Neural progenitor cell (in vitro differentiated cells): Measurements from ENCODE around the gene CD164L2. TPM values are rescaled to one million over a fixed set of nuclear protein-coding genes. Genes with fewer than 3 reads are reported as not detected.
A peak's percentile ranks its signal among the peaks of the same experiment; 100 is the strongest.

Experiments used
- DNase-seq: peaks from one replicate; pipeline ENCODE4 v3.0.0-alpha.2; 2016; ENCODE audit warnings: low spot score
- H2AFZ ChIP-seq: fragments of 200-600 bp; sonication (generic); replicated peaks from 2 replicates; pipeline ENCODE4 v1.6.1; 2016; ENCODE audit warnings: antibody characterized with exemption
- H3F3A ChIP-seq: fragments of 200-600 bp; sonication (generic); 2 replicates; pipeline ENCODE4 v1.6.1; 2016; ENCODE audit warnings: antibody characterized with exemption, low read depth
- H3K27ac ChIP-seq: fragments of 200-600 bp; sonication (generic); 2 replicates; pipeline ENCODE4 v1.5.1; 2016; ENCODE audit warnings: mild to moderate bottlenecking
- H3K27me3 ChIP-seq: fragments of 200-600 bp; sonication (generic); 2 replicates; pipeline ENCODE4 v1.6.1; 2016; ENCODE audit warnings: mild to moderate bottlenecking, moderate library complexity
- H3K36me3 ChIP-seq: fragments of 200-600 bp; sonication (generic); 2 replicates; pipeline ENCODE4 v1.5.1; 2016
- H3K4me1 ChIP-seq: fragments of 200-600 bp; sonication (generic); 2 replicates; pipeline ENCODE4 v1.6.1; 2016; ENCODE audit warnings: mixed run types
- H3K4me2 ChIP-seq: fragments of 200-600 bp; sonication (generic); 2 replicates; pipeline ENCODE4 v1.6.1; 2016
- H3K4me3 ChIP-seq: fragments of 200-600 bp; sonication (generic); 2 replicates; pipeline ENCODE4 v1.5.1; 2016
- H3K79me2 ChIP-seq: fragments of 200-600 bp; sonication (generic); 2 replicates; pipeline ENCODE4 v1.6.1; 2016; ENCODE audit warnings: low read depth
- H3K9ac ChIP-seq: fragments of 200-600 bp; sonication (generic); 2 replicates; pipeline ENCODE4 v1.6.1; 2016
- H3K9me3 ChIP-seq: fragments of 200-600 bp; sonication (generic); 2 replicates; pipeline ENCODE4 v1.5.1; 2016; ENCODE audit warnings: low read depth
- H4K20me1 ChIP-seq: fragments of 200-600 bp; sonication (generic); 2 replicates; pipeline ENCODE4 v1.6.1; 2016; ENCODE audit warnings: low read depth
- H3K27ac Mint-ChIP-seq: 3 replicates; pipeline ENCODE4 v1.8.0; 2021; ENCODE audit warnings: mixed read lengths
- H3K27me3 Mint-ChIP-seq: 2 replicates; pipeline ENCODE4 v1.8.0; 2022; ENCODE audit warnings: low read depth, mild to moderate bottlenecking, inconsistent platforms, moderate library complexity, mixed read lengths; ENCODE audit not compliant: insufficient read depth
- H3K36me3 Mint-ChIP-seq: 3 replicates; pipeline ENCODE4 v1.8.0; 2021; ENCODE audit warnings: mixed read lengths
- H3K4me1 Mint-ChIP-seq: 3 replicates; pipeline ENCODE4 v1.8.0; 2021; ENCODE audit warnings: mixed read lengths
- H3K4me3 Mint-ChIP-seq: 3 replicates; pipeline ENCODE4 v1.8.0; 2021; ENCODE audit warnings: mild to moderate bottlenecking, moderate library complexity, mixed read lengths
- H3K9me3 Mint-ChIP-seq: 3 replicates; pipeline ENCODE4 v1.8.0; 2020; ENCODE audit warnings: mixed read lengths
- EZH2 ChIP-seq: fragments of 200-600 bp; sonication (generic); IDR thresholded peaks from 2 replicates; pipeline ENCODE4 v1.6.1; 2017; ENCODE audit warnings: antibody characterized with exemption, mild to moderate bottlenecking, moderate library complexity
- EZH2phosphoT487 ChIP-seq: fragments of 200-600 bp; sonication (generic); IDR thresholded peaks from 2 replicates; pipeline ENCODE4 v1.6.1; 2017; ENCODE audit warnings: antibody characterized with exemption
- total RNA-seq: library from RNA; depleted of rRNA; stranded (reverse); fragments of >200 nt; gene quantifications from 2 replicates; pipeline ENCODE4 v1.2.3, GENCODE V29; 2015; ENCODE audit warnings: low replicate concordance
- TF ChIP-seq, protein P1 (sequence below): fragments of 200-600 bp; sonication (generic); IDR thresholded peaks from 2 replicates; pipeline ENCODE4 v1.5.1; 2017; ENCODE audit warnings: antibody characterized with exemption, mild to moderate bottlenecking

CD164L2 gene
- total RNA-seq, 1 donor from 2014 or later, result 1.6 TPM

DNA sequence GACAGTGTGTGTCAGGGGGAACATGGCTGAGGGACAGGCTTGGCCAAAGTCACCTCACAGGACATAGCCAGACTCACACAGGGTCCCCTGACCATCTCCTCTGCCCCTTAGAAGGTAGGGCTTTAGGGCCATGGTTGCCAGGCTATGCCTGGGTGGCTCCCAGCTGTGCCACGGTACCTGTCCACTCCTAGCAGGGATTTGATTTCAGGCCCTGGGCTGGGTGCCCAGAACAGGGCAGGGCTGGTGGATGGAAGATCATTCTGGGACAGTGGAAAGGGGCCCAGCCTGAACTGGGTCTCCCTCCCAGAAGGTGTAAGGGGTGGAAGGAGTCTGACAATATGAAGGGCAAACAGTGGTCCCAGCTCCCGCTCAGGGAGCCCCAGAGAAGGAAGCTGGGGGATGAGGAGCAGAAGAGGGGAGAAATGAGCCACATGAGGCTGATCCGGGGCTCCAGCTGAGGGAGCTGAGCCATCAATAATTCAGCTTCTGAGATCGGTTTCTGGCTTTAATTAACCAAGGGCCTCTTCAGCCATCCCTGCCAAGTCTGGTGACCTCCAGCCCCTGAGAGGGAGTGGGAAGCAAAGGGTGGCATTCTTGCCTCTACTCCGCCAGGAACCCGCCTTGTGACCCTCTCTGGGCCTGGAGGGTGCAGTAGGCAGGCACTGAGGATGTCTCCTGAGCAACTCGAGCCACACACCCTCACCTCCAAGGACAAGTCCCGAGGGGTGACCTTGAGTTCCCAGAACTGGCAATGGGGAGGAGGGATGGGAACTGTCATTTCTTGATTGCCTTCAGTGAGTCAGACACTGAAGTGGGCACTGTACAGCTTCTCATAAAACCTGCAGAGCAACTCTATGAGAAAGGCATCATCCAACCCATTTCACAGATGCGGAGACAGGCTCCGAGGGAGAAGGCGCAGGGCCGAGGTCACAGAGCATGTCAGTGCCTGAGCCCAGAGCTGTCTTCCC, 2.1 kb downstream of the CD164L2 start:
- H3K27me3 ChIP-seq, result peaks cover 27% of the 10 kb centered on the region
- Mint-ChIP-seq H3K4me1 (peaks cover 8% of the 10 kb centered on the region), H3K36me3 (no peaks in the 10 kb centered on the region), H3K27me3 (peaks cover 7% of the 10 kb centered on the region), H3K9me3 (no peaks in the 10 kb centered on the region), H3K4me3 (peak overlapping the region; percentile 54), H3K27ac (no peak overlapping the region)
- no peak for DNase-seq
- H2AFZ ChIP-seq, result no peak overlapping the region
- no peak overlapping the region for H3K4me2 ChIP-seq
- H3K79me2 ChIP-seq, result no peaks in the 10 kb centered on the region
- H4K20me1 ChIP-seq, result no peaks in the 10 kb centered on the region
- TF ChIP-seq EZH2, result no peak
- TF ChIP-seq, protein P1, sequence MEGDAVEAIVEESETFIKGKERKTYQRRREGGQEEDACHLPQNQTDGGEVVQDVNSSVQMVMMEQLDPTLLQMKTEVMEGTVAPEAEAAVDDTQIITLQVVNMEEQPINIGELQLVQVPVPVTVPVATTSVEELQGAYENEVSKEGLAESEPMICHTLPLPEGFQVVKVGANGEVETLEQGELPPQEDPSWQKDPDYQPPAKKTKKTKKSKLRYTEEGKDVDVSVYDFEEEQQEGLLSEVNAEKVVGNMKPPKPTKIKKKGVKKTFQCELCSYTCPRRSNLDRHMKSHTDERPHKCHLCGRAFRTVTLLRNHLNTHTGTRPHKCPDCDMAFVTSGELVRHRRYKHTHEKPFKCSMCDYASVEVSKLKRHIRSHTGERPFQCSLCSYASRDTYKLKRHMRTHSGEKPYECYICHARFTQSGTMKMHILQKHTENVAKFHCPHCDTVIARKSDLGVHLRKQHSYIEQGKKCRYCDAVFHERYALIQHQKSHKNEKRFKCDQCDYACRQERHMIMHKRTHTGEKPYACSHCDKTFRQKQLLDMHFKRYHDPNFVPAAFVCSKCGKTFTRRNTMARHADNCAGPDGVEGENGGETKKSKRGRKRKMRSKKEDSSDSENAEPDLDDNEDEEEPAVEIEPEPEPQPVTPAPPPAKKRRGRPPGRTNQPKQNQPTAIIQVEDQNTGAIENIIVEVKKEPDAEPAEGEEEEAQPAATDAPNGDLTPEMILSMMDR, result no peak
- TF ChIP-seq EZH2phosphoT487, result no peak
- no peaks in the 10 kb centered on the region for H3K4me1 ChIP-seq
- no peaks in the 10 kb centered on the region for H3F3A ChIP-seq
- no peaks in the 10 kb centered on the region for H3K36me3 ChIP-seq
- no peak overlapping the region for H3K9ac ChIP-seq
- no peaks in the 10 kb centered on the region for H3K9me3 ChIP-seq
- no peak overlapping the region for H3K4me3 ChIP-seq
- H3K27ac ChIP-seq, result no peak overlapping the region

DNA sequence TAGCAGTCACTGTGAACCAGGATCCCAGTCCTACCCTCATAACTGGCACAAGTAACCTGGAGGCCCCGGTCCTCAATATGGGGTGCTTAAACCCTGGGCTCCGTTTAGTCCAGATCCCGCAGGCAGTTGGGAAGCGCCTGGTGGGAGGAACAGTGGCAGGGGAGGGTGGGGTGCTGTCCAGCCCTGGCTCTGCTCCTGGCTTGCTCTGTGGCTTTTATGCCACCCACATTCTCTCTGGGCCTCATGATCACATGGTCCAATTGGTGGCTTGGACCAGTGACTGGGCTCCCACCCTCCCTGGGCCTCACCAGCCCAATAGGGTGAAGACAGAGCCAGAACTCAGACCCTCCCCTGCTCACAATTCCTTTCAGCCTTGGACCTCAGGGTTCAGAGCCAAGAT, 2.9 kb downstream of the CD164L2 start:
- no peaks in the 10 kb centered on the region for H3K79me2 ChIP-seq
- no peak overlapping the region for H3K9ac ChIP-seq
- TF ChIP-seq, protein P1, result no peak
- TF ChIP-seq EZH2phosphoT487 (no peak), EZH2 (no peak)
- no peaks in the 10 kb centered on the region for H3K36me3 ChIP-seq
- Mint-ChIP-seq H3K27ac (no peak overlapping the region), H3K9me3 (no peaks in the 10 kb centered on the region), H3K4me3 (no peak overlapping the region), H3K4me1 (peaks cover 8% of the 10 kb centered on the region), H3K27me3 (peaks cover 9% of the 10 kb centered on the region), H3K36me3 (no peaks in the 10 kb centered on the region)
- H3K4me2 ChIP-seq, result no peak overlapping the region
- H2AFZ ChIP-seq, result no peak overlapping the region
- H3F3A ChIP-seq, result no peaks in the 10 kb centered on the region
- no peaks in the 10 kb centered on the region for H3K4me1 ChIP-seq
- H3K4me3 ChIP-seq, result no peak overlapping the region
- no peaks in the 10 kb centered on the region for H3K9me3 ChIP-seq
- no peak overlapping the region for H3K27ac ChIP-seq
- no peak for DNase-seq
- no peaks in the 10 kb centered on the region for H4K20me1 ChIP-seq
- H3K27me3 ChIP-seq, result peaks cover 27% of the 10 kb centered on the region

DNA sequence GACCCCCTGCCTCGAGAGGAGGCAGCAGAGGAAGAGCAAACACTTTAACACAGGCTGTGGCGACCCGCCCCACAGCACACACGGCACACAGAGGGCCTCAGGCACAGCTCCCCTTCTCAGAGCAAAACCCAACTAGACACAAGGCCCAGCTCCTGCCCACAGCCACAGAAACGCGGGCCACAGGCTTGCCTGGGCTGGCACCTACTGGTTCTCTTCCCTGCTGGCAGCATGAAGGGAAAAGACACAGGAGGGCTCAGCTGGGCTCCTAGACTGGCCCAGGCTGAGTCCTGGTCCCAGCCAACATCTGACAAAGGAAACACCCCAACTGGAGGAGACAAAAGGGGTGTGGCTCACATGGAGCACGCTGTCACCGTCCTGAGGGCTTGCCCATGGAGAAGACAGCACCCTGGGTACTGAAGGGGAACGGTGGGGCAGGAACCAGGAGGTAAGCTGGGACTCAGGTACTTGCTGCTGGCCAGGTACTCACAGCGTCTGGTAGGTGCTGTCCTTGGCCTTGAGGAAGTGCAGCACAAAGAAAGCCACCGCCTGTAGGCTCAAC, 3.5 kb downstream of the CD164L2 start:
- Histone ChIP-seq H3K9me3 (no peaks in the 10 kb centered on the region), H3K27me3 (peaks cover 27% of the 10 kb centered on the region), H3F3A (no peaks in the 10 kb centered on the region), H3K36me3 (no peaks in the 10 kb centered on the region), H2AFZ (no peak overlapping the region), H3K27ac (no peak overlapping the region), H3K4me3 (no peak overlapping the region), H3K9ac (no peak overlapping the region), H3K79me2 (no peaks in the 10 kb centered on the region), H4K20me1 (no peaks in the 10 kb centered on the region), H3K4me2 (no peak overlapping the region), H3K4me1 (no peaks in the 10 kb centered on the region)
- DNase-seq, result no peak
- H3K27me3 Mint-ChIP-seq, result peaks cover 11% of the 10 kb centered on the region
- no peak overlapping the region for H3K4me3 Mint-ChIP-seq
- H3K4me1 Mint-ChIP-seq, result peaks cover 8% of the 10 kb centered on the region
- TF ChIP-seq, protein P1, result no peak
- no peak for TF ChIP-seq EZH2
- TF ChIP-seq EZH2phosphoT487, result no peak
- no peaks in the 10 kb centered on the region for H3K36me3 Mint-ChIP-seq
- H3K9me3 Mint-ChIP-seq, result no peaks in the 10 kb centered on the region
- H3K27ac Mint-ChIP-seq, result no peak overlapping the region
